Measurements from ENCODE around the gene SAMD4A. TPM values are rescaled to one million over a fixed set of nuclear protein-coding genes. Genes with fewer than 3 reads are reported as not detected.
A peak's percentile ranks its signal among the peaks of the same experiment; 100 is the strongest.

The SAMD4A gene
- total and polyA plus RNA-seq, 12 donors: 14.0 to 284 (median 191) TPM

GRCh38 chr14:54728700-54729527 is 162.0 kb downstream of the SAMD4A start:
- no peak for DNase-seq
- 80 to 85% methylated on average over 9 of the region's 9 CpGs for WGBS, 2 donors
- intact Hi-C loops (cut with DNase I): loop anchor here in 1 of 10 donors (5.0 kb wide), 1 partner anchor 43 kb away; no protein-coding TSS in a partner anchor
- H3K27me3 ChIP-seq: no peaks in the 10 kb centered on the region
- TF ChIP-seq CTCF (IDR thresholded peaks at IDR 0.05): no peak
- peaks cover 0 to 45% (median 31%) of the 10 kb centered on the region in 9 donors for H3K4me1 ChIP-seq
- H3K27ac ChIP-seq: peak overlapping the region in 3 of 10 donors; percentile 54 to 76 (median 67)
- H3K9me3 ChIP-seq: no peaks in the 10 kb centered on the region
- H3K36me3 ChIP-seq: no peaks in the 10 kb centered on the region
- no peak overlapping the region for H3K4me3 ChIP-seq
- peak in 1 of 8 donors; percentile 32 for ATAC-seq

GRCh38 chr14:54730156-54730961 is 163.4 kb downstream of the SAMD4A start:
- Histone ChIP-seq H3K4me3 (peak overlapping the region in 6 of 10 donors; percentile 3 to 30 (median 13)), H3K36me3 (no peaks in the 10 kb centered on the region), H3K27me3 (no peaks in the 10 kb centered on the region), H3K4me1 (peaks cover 0 to 52% (median 31%) of the 10 kb centered on the region in 9 donors), H3K27ac (peak overlapping the region in 9 of 10 donors; percentile 9 to 76 (median 59)), H3K9me3 (no peaks in the 10 kb centered on the region)
- WGBS, 2 donors: 26 to 30% methylated on average over 6 of the region's 6 CpGs
- ATAC-seq: peak; percentile 40 to 76 (median 66)
- no peak for DNase-seq
- intact Hi-C loops (cut with DNase I): loop anchor here in 1 of 10 donors (5.0 kb wide), 1 partner anchor 1523 kb away; no protein-coding TSS in a partner anchor
- no peak for TF ChIP-seq CTCF (IDR thresholded peaks at IDR 0.05)

GRCh38 chr14:54734966-54735365 is 168.0 kb downstream of the SAMD4A start:
- H3K36me3 ChIP-seq: peaks cover 0 to 11% (median 0%) of the 10 kb centered on the region in 9 donors
- no peaks in the 10 kb centered on the region for H3K27me3 ChIP-seq
- H3K4me3 ChIP-seq: no peak overlapping the region
- TF ChIP-seq CTCF (IDR thresholded peaks at IDR 0.05): no peak
- no peak for ATAC-seq
- intact Hi-C loops (cut with DNase I): loop anchor here in 1 of 10 donors (5.0 kb wide), 1 partner anchor 1528 kb away; no protein-coding TSS in a partner anchor
- H3K27ac ChIP-seq: peak overlapping the region in 4 of 10 donors; percentile 21 to 51 (median 44)
- peaks cover 4 to 75% (median 24%) of the 10 kb centered on the region in 9 donors for H3K4me1 ChIP-seq
- 81 to 84% methylated on average over 6 of the region's 6 CpGs for WGBS, 2 donors
- DNase-seq: no peak
- no peaks in the 10 kb centered on the region for H3K9me3 ChIP-seq

- no peak for DNase-seq
- H3K9me3 ChIP-seq: no peaks in the 10 kb centered on the region
- no peak for TF ChIP-seq CTCF (IDR thresholded peaks at IDR 0.05)
- WGBS, 2 donors: 69 to 77% methylated on average over 3 of the region's 3 CpGs
- no peaks in the 10 kb centered on the region for H3K27me3 ChIP-seq
- peak in 7 of 8 donors; percentile 40 to 79 (median 49) for ATAC-seq
- peaks cover 0 to 11% (median 0%) of the 10 kb centered on the region in 9 donors for H3K36me3 ChIP-seq
- intact Hi-C loops (cut with DNase I): no loop called here
- peak overlapping the region in 5 of 10 donors; percentile 21 to 57 (median 44) for H3K27ac ChIP-seq
- no peak overlapping the region for H3K4me3 ChIP-seq
- H3K4me1 ChIP-seq: peaks cover 4 to 70% (median 19%) of the 10 kb centered on the region in 9 donors
These were observed 168.5 kb downstream of the SAMD4A start for GRCh38 chr14:54735424-54735823.

All from heart right ventricle (tissue), 16 donors.